Loucy (cell line): ENCODE data around the gene SLC30A7.

Experiments
- H2AFZ ChIP-seq: fragments of 200-600 bp; sonication (generic); 2 replicates; pipeline ENCODE4 v1.6.0; 2016; ENCODE audit warnings: antibody characterized with exemption, mild to moderate bottlenecking, low read length, moderate library complexity
- H3F3A ChIP-seq: fragments of 200-600 bp; 2 replicates; pipeline ENCODE4 v1.6.0; 2016; ENCODE audit warnings: antibody characterized with exemption, low read depth, mild to moderate bottlenecking
- H3K27me3 ChIP-seq: fragments of 200-600 bp; sonication (generic); 2 replicates; pipeline ENCODE4 v1.6.1; 2014; ENCODE audit warnings: low read length, mild to moderate bottlenecking; ENCODE audit not compliant: insufficient read depth, poor library complexity, severe bottlenecking
- H3K36me3 ChIP-seq: fragments of 200-600 bp; sonication (generic); 2 replicates; pipeline ENCODE4 v1.6.1; 2016; ENCODE audit warnings: low read length; ENCODE audit not compliant: insufficient read depth
- H3K4me1 ChIP-seq: fragments of 200-600 bp; sonication (generic); 2 replicates; pipeline ENCODE4 v1.5.1; 2014; ENCODE audit warnings: low read length, mild to moderate bottlenecking; ENCODE audit not compliant: insufficient read depth, poor library complexity, severe bottlenecking
- H3K4me2 ChIP-seq: fragments of 200-600 bp; sonication (generic); 2 replicates; pipeline ENCODE4 v1.6.0; 2014; ENCODE audit warnings: antibody characterized with exemption, low read length, low read depth, mild to moderate bottlenecking; ENCODE audit not compliant: poor library complexity, severe bottlenecking
- H3K4me3 ChIP-seq: fragments of 200-600 bp; sonication (generic); 2 replicates; pipeline ENCODE4 v1.5.1; 2014; ENCODE audit warnings: low read length, mild to moderate bottlenecking, mixed read lengths; ENCODE audit not compliant: poor library complexity, severe bottlenecking
- H3K79me2 ChIP-seq: fragments of 200-600 bp; sonication (generic); 2 replicates; pipeline ENCODE4 v1.6.1; 2014; ENCODE audit warnings: low read length; ENCODE audit not compliant: insufficient read depth
- H3K9ac ChIP-seq: fragments of 200-600 bp; sonication (generic); 2 replicates; pipeline ENCODE4 v1.6.0; 2014; ENCODE audit warnings: mild to moderate bottlenecking, low read depth, low read length, moderate library complexity; ENCODE audit not compliant: poor library complexity, severe bottlenecking
- H3K9me2 ChIP-seq: fragments of 200-600 bp; sonication (generic); replicated peaks from 2 replicates; pipeline ENCODE4 v1.6.1; 2016; ENCODE audit warnings: low read depth, low read length, mixed read lengths
- H3K9me3 ChIP-seq: fragments of 200-600 bp; sonication (generic); 2 replicates; pipeline ENCODE4 v1.6.1; 2014; ENCODE audit warnings: mild to moderate bottlenecking, antibody characterized with exemption, low read length, low read depth; ENCODE audit not compliant: insufficient read depth
- H4K20me1 ChIP-seq: fragments of 200-600 bp; sonication (generic); 2 replicates; pipeline ENCODE4 v1.6.0; 2014; ENCODE audit warnings: antibody characterized with exemption, low read length, mild to moderate bottlenecking; ENCODE audit not compliant: insufficient read depth, poor library complexity, severe bottlenecking
- EZH2phosphoT487 ChIP-seq: fragments of 200-600 bp; IDR thresholded peaks from 2 replicates; pipeline ENCODE4 v1.6.1; 2018; ENCODE audit warnings: antibody characterized with exemption, mild to moderate bottlenecking, moderate library complexity, borderline replicate concordance
- TF ChIP-seq, protein P1 (sequence below): fragments of 200-600 bp; sonication (generic); conservative IDR thresholded peaks from 2 replicates; pipeline ENCODE4 v1.5.1; 2014; ENCODE audit warnings: mild to moderate bottlenecking, antibody characterized with exemption, low read length

SLC30A7 gene

DNA sequence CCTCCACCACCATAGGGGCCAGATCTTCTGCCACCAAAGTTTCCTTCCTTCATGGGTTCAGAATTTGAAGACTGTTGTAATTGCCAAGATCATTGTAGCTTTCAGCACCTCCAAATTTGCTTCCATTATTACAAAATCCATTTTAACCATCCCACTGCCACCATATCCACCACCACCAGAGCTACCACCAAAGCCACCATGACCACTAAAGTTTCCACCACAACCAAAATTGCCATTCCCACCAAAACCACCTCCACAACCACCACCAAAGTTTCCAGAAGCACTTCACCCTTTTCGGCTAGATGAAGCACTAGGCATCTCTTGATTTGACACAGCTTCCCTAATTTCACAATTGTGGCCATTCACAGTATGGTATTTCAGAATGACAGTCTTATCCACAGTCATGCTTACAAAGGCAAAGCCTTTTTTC, 45.2 kb downstream of the SLC30A7 start:
- no peaks in the 10 kb centered on the region for H4K20me1 ChIP-seq
- peaks cover 33% of the 10 kb centered on the region; the same call in 1 of the 2 replicates for H3K36me3 ChIP-seq
- H3K4me2 ChIP-seq: no peak overlapping the region
- H3K4me1 ChIP-seq: no peaks in the 10 kb centered on the region
- H3K9ac ChIP-seq: no peak overlapping the region
- H3F3A ChIP-seq: no peaks in the 10 kb centered on the region
- H3K9me2 ChIP-seq: no peaks in the 10 kb centered on the region
- no peak overlapping the region for H3K4me3 ChIP-seq
- H2AFZ ChIP-seq: no peak overlapping the region
- no peaks in the 10 kb centered on the region for H3K79me2 ChIP-seq
- H3K27me3 ChIP-seq: no peaks in the 10 kb centered on the region
- TF ChIP-seq, protein P1, sequence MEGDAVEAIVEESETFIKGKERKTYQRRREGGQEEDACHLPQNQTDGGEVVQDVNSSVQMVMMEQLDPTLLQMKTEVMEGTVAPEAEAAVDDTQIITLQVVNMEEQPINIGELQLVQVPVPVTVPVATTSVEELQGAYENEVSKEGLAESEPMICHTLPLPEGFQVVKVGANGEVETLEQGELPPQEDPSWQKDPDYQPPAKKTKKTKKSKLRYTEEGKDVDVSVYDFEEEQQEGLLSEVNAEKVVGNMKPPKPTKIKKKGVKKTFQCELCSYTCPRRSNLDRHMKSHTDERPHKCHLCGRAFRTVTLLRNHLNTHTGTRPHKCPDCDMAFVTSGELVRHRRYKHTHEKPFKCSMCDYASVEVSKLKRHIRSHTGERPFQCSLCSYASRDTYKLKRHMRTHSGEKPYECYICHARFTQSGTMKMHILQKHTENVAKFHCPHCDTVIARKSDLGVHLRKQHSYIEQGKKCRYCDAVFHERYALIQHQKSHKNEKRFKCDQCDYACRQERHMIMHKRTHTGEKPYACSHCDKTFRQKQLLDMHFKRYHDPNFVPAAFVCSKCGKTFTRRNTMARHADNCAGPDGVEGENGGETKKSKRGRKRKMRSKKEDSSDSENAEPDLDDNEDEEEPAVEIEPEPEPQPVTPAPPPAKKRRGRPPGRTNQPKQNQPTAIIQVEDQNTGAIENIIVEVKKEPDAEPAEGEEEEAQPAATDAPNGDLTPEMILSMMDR: no peak
- no peak for TF ChIP-seq EZH2phosphoT487
- no peaks in the 10 kb centered on the region for H3K9me3 ChIP-seq

DNA sequence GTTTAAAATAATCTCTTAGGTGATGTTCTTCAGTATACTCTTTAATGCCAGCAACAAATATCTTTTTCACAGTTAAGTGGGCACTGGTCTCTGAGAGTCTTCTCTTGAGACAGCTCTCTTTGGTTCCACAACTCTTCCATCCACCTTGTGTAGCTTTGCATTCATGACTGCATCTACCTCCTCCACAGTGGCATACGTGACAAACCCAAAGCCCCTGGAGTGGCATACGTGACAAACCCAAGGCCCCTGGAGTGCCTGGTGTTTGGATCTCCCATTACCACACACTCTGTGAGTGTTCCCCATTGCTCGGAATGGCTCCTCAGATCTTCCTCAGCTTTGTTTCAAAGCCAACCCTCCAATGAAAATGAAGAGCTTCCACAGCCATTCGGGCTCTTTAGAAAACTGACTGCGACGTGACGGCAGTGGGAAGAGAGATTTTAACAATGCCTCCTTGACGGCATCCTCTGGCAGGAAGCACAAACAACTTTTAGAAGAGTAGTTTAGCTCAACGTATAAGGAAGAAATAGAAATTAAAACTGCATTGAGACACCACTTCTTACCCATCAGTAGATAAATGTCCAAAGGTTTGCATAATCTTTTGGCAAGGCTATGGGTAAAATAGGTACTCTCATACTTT, 45.8 kb downstream of the SLC30A7 start:
- Histone ChIP-seq H3K27me3 (no peaks in the 10 kb centered on the region), H2AFZ (no peak overlapping the region), H3K9me2 (no peaks in the 10 kb centered on the region), H3F3A (no peaks in the 10 kb centered on the region), H4K20me1 (no peaks in the 10 kb centered on the region), H3K36me3 (peaks cover 30% of the 10 kb centered on the region; the same call in 1 of the 2 replicates), H3K9ac (no peak overlapping the region), H3K9me3 (no peaks in the 10 kb centered on the region), H3K79me2 (no peaks in the 10 kb centered on the region), H3K4me1 (no peaks in the 10 kb centered on the region), H3K4me3 (no peak overlapping the region), H3K4me2 (no peak overlapping the region)
- TF ChIP-seq EZH2phosphoT487: no peak
- TF ChIP-seq, protein P1: no peak

DNA sequence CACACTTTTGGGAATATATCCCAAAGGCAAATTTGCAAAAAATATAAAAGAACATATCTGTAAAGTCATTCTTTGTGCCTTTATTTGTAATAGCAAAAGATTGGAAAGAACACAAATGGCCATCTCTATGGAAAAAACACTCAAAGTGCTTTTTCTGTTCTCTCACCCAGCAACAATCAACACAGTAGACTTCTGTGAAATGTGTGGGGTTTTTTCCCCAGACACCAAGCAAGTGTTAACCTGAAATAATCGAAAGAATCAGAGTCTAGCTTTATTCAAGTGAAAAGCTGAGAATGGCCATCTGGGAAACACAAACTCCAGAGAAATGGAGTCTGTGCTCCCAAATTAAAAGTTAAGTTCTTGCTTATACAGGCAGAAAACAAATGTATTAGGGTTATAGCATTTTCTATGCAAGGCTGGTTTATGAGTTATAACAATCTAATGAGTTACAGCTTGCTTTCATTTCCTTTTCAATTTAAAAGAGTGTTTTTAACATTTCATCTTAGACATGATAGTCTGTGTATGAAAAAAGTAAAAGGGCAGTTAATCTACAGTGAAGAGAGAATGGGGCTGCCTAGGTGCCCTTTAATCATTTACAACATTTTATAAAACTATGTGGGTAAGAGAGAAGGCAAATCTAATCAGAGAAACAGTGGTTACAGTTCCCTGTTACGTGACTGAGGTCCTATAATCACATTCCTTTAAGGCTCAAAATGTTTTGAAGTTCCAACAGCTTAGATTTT, 46.6 kb downstream of the SLC30A7 start:
- Histone ChIP-seq H3K36me3 (peaks cover 25% of the 10 kb centered on the region; the same call in 1 of the 2 replicates), H3K4me1 (no peaks in the 10 kb centered on the region)
- TF ChIP-seq, protein P1: no peak
- TF ChIP-seq EZH2phosphoT487: no peak

More for the DNA sequence above, 46.6 kb downstream of the SLC30A7 start:
- Histone ChIP-seq H3F3A (no peaks in the 10 kb centered on the region), H3K9me2 (no peaks in the 10 kb centered on the region), H4K20me1 (no peaks in the 10 kb centered on the region), H3K9ac (no peak overlapping the region), H3K4me3 (no peak overlapping the region), H2AFZ (no peak overlapping the region), H3K9me3 (0 out of 2 replicates have a peak, but pooled peaks cover 2% of the 10 kb centered on the region), H3K4me2 (no peak overlapping the region), H3K27me3 (no peaks in the 10 kb centered on the region), H3K79me2 (no peaks in the 10 kb centered on the region)
